ENCODE measurements around the gene FOXP1. TPM values are rescaled to one million over a fixed set of nuclear protein-coding genes. Genes with fewer than 3 reads are reported as not detected.

The FOXP1 gene
- total RNA-seq, 1 experiment from 2014 or later: 2.9 TPM

DNA sequence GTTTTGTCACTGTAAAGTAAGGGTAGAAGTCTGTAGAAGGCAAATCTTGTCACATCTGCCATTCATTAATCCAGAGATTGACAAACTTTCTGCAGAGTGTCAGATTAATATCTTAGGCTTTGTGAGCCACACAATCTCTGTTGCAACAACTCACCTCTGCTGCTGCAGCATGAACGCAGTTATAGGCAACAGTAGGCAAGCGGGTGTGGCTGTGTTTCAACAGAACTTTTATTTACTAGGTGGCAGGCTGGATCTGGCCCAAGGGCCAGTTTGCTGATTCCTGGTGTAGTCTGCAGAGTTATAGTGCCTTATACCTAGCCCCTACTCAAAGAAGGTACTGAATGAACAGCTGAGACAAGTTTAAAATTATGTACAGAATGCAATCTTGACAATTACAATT lies 396.7 kb downstream of the FOXP1 start:
- ATAC-seq: no peak
- H3K36me3 ChIP-seq (ENCODE audit: control insufficient read depth, insufficient read depth, low read length): no peaks in the 10 kb centered on the region

DNA sequence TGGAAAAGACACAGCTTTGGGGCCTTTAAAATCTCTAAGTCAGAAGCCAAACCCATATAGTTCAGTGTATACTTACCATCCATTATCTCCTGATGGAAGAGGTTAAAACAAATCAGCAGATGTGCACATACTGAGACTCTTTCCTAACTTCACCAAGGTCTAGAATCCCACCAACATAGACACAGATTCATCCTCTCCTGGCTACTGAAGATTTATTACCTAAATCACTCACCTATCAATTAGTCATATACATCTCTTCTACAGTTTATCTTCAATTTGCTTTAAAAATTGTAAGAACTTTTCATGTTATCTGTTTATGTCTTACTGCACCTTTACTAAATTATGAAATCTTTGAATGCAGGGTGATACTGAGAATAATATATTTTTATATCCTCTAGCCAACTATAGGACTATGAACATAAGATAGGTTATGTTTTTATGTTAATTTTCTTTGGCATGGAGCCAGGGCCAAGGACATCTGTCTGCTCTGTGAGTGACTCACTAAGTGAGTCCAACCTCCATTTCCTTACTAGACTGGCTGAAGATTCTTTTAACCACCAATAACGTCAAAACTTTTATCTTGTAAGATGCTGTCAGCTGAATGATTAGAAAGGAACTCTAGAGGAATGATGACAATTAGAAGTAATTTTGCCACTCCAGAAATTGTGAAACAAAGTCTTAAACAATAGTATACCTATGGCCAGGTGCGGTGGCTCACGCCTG lies 397.6 kb downstream of the FOXP1 start:
- H3K9me3 ChIP-seq (ENCODE audit: control insufficient read depth, insufficient read depth, low read depth, low read length): no peaks in the 10 kb centered on the region
- H3K27ac ChIP-seq (ENCODE audit: low read length): no peak overlapping the region
- POLR2A ChIA-PET: no interaction called here
- in situ Hi-C loops (cut with HindIII; ENCODE audit: low pct_unique_long_range_greater_than_20kb, low sequenced_read_pairs): no loop called here
- H3K4me3 ChIP-seq (ENCODE audit: low read depth in 2 of 2, low read length in 2 of 2): no peak overlapping the region
- no TSS peak for BruUV-seq (replicated peaks)
- no peak for TF ChIP-seq REST (IDR thresholded peaks at IDR 0.05; ENCODE audit: insufficient read depth in 1 of 2, low read depth in 2 of 2, low read length in 1 of 2)
- no peaks in the 10 kb centered on the region for H3K27me3 ChIP-seq (ENCODE audit: control insufficient read depth, insufficient read depth, low read length)
- ATAC-seq: no peak
- H3K36me3 ChIP-seq (ENCODE audit: control insufficient read depth, insufficient read depth, low read length): no peaks in the 10 kb centered on the region
- no peaks in the 10 kb centered on the region for H3K4me1 ChIP-seq (ENCODE audit: control insufficient read depth, insufficient read depth, low read length)
- DNase-seq (ENCODE audit: low read depth, low spot score): no peak
- CTCF ChIA-PET: no interaction called here
- intact Hi-C loops (cut with micrococcal nuclease; ENCODE audit: unreplicated experiment): no loop called here

More for the DNA sequence above, 396.7 kb downstream of the FOXP1 start:
- no peak overlapping the region for H3K27ac ChIP-seq (ENCODE audit: low read length)
- no peaks in the 10 kb centered on the region for H3K27me3 ChIP-seq (ENCODE audit: control insufficient read depth, insufficient read depth, low read length)
- CTCF ChIA-PET: no interaction called here
- no peaks in the 10 kb centered on the region for H3K4me1 ChIP-seq (ENCODE audit: control insufficient read depth, insufficient read depth, low read length)
- POLR2A ChIA-PET: no interaction called here
- TF ChIP-seq POLR2AphosphoS5 (IDR thresholded peaks at IDR 0.05; ENCODE audit: low read depth, low read length): no peak
- no peak for TF ChIP-seq REST (IDR thresholded peaks at IDR 0.05; ENCODE audit: insufficient read depth in 1 of 2, low read depth in 2 of 2, low read length in 1 of 2)
- no peak for TF ChIP-seq TCF7L2 (IDR thresholded peaks at IDR 0.05; ENCODE audit: low read depth, low read length)
- TF ChIP-seq, protein P1, sequence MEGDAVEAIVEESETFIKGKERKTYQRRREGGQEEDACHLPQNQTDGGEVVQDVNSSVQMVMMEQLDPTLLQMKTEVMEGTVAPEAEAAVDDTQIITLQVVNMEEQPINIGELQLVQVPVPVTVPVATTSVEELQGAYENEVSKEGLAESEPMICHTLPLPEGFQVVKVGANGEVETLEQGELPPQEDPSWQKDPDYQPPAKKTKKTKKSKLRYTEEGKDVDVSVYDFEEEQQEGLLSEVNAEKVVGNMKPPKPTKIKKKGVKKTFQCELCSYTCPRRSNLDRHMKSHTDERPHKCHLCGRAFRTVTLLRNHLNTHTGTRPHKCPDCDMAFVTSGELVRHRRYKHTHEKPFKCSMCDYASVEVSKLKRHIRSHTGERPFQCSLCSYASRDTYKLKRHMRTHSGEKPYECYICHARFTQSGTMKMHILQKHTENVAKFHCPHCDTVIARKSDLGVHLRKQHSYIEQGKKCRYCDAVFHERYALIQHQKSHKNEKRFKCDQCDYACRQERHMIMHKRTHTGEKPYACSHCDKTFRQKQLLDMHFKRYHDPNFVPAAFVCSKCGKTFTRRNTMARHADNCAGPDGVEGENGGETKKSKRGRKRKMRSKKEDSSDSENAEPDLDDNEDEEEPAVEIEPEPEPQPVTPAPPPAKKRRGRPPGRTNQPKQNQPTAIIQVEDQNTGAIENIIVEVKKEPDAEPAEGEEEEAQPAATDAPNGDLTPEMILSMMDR (IDR thresholded peaks at IDR 0.05): no peak
- TF ChIP-seq SIN3A (IDR thresholded peaks at IDR 0.05; ENCODE audit: borderline replicate concordance, insufficient read depth, low read depth, low read length): no peak
- no TSS peak for BruUV-seq (replicated peaks)
- intact Hi-C loops (cut with micrococcal nuclease; ENCODE audit: unreplicated experiment) (no loop called here), in situ Hi-C loops (cut with HindIII; ENCODE audit: low pct_unique_long_range_greater_than_20kb, low sequenced_read_pairs) (no loop called here)
- H3K9me3 ChIP-seq (ENCODE audit: control insufficient read depth, insufficient read depth, low read depth, low read length): no peaks in the 10 kb centered on the region
- DNase-seq (ENCODE audit: low read depth, low spot score): no peak
- no peak overlapping the region for H3K4me3 ChIP-seq (ENCODE audit: low read depth in 2 of 2, low read length in 2 of 2)

Measured in Panc1 (cell line).